NCI-H2196 (cell line): Measurements from ENCODE around the gene CD276.

Experiments used
- DNase-seq: peaks from one replicate; lab custom pipeline; 2025; ENCODE audit not compliant: unreplicated experiment; lab: John Stamatoyannopoulos, UW

Gene CD276

DNA sequence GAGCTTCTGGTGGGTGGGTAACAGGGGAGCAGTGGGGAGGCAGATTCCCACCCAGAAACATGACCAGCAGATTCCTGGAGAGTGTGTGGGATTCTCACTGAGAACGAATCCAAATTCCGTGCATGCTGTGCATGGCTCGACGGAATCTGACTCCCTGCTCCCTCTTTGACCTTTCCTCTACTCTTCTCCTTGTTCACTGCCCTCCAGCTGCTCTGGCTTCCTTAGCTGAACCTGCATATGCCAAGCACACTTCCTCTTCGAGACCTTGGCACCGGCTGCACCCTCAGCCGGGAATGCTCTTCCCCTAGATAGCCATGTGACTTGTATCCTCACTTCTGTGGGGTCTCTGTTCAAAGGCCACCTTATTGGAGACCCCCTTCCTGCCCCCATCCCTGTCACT, 62.7 kb downstream of the CD276 start:
- no peak for DNase-seq

DNA sequence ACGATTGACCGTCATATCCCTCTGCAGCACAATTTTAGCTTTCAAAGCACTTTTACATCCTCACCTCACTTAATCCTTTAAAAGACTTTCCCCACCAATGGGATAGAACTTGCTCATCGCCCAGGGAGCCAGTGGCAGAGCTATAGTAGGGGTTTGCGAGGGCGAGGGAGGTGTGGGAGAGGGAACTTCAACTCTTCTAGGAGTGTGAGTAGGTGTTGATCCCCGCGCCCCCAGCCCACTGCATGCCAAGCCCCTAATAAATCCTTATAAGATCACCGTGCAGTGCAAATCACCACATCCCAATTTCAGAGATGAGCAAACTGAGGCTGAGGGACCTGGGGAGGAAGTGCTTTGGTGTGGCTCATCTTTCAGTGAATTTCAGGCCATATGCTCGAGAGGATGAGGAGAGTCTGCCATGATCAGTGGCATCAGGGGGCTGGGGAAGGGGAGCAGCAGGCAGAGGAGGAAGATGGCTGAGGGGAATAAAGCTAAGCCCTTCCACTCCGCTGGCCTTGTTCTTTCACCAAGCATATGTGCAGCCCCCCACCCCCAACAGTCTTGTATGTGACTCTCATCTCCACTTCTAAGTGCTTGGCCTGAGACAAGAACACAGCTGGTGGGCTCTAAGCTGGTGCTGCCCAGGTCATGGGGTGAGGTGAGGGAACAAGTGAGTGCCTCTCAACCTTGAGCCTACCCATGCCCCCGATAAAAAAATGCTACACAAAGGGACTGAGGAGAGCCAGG, 63.8 kb downstream of the CD276 start:
- no peak for DNase-seq

DNA sequence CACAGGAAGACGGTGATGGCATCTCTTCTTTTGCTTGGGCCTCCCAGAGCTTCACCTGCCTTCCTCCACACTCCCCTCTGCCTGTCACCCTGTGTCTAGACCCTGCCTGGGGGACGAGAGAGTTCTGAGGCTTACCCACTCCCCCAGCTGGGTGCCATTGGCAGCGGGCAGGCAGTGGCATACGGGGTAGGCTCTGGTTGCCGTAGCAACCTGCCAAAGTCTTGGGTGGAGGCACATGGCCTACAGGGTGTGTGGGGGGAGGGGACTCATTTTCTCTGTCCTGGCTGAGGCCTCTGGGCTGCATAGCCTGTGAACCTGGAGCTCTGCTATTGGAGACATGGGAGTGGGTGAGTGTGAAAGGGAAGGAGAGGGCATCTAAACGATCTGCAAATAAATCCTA, 64.5 kb downstream of the CD276 start:
- DNase-seq: no peak

DNA sequence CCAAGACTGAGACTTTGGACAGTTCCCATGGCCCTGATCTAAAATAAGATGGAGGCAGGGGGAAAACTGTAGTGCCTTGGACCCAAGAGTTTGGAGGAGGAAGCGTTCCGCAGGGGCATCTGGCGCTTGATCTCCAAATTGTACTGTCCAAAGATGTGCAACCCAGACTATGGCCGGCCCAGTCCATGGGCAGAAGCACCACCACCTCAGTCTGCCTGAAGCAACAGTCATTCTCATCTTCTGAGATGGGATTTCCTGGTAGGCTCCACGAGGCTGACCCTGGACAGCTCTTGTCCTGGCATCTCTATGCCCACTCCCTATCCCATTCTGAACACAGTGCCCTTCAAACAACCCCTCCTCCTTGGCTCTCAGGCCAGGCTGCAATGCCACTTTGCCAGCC, 65.3 kb downstream of the CD276 start:
- DNase-seq: no peak

DNA sequence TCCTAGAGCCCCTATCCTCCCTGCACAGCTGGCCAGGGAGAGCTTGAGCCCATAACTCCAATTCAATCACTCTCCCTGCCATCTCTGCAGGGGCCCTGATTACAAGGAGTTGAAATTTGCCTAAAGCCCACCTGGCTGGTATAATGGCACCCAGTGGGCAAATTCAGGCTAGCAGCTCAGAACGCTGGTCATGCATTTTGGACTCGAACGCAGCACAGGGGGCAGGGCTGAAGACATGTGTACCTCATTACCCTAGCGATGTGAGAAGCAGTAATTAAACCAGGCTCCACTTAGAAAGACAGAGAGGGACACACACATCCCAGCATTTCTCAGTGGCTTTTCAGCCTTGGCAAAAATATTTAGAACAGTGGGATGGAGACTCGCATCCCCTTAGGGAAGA, 65.8 kb downstream of the CD276 start:
- DNase-seq: no peak

DNA sequence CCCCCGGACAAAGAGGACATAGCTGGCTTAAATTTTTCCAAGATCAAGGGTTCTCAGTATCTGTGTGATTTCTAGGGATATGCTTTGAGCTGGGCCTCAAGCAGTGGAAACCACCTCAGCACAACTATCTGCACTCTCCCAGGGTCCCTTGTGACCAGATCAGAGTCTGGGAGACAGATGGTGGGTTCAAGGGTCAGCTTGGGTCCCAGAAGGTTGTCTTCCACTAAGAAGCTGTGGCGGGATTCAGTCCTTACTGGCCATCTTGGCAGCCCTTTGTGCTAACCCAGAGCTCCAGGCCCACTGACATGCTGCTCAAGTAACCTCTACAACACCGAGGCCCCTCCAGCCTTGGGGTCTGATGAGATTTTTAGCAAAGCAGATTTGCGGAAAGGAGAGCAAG, 66.3 kb downstream of the CD276 start:
- no peak for DNase-seq

DNA sequence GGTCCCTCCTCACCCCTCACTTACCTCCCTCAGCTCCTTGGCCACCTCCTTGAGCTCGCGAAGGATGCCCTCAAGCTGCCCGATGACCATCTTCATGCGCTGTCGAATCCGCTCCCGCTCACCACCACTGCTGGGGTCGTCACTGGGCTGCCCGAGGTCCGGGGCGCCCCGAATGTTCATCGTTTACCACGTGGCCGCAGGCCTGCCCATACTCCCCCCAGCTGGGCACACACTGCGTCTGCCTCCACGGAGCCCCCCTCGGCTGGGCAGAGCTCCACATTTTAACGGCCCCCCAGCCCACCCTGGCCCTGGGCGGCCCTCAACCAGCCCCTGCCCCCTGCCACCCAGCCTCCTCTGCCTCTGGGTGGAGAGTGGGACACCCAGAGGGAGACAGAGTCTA, 66.8 kb downstream of the CD276 start:
- no peak for DNase-seq

DNA sequence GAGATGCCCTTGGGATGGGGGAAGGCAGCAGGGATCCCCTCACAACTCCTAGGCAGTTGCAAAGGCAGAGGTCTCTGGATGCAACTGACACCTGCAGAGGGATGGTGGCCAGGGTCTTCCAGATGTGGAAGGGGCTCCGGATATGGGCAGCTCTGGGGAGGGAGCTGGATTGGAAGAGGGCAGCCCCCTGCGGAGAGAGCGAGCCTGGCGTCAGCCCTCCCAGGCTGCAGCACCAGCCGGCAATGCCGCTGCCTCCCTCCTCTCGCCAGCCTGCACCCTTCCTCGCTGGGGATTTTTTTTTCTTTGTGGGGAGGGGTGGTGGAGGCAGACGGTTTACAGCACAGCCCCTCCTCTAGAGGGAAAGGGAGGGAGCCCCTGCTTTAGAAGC, 67.3 kb downstream of the CD276 start:
- DNase-seq: no peak

DNA sequence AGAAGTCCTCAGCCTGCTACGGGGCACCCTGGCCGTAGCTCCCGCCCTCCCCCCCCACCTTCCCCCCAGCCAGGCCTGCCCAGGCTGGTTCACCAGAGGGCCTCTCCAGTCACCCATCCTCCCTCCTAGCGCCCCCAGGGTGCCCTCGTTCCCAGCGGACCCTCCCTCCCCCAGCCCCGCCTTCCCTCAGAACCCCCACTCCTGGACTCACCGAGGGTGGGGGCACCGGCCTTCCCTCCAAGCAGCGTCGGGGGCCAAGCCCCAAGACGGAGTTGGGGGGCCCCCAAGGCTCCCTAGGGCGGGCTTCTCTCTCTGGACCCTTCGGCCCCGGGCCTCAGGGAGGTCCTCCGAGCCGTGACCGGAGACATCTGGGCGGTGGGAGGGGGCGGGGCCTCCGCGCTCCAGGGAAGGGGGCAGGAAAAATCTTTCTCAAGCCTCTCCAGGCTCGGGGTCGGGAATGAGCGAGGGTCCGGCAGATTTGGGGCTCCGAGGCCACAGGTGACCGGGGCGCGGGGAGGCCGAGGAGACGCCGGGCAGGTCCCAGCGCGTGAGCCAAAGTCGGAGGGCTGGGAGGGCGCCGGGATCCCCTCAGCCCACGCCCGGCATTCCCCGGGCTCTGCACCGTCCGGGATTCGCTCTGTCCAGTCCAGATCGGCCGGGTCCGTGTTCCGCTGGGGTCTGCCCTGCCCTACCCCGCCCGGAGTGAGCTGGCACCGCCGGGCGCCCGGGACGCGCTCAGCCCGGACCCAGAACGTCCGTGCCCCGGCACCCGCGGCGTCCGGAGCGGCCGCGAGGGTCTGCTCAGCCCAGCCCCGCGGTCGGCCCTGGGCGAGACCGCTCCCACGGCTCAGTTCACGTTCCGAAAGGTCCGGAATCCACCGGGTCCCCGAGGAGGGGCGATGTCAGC, 68.0 kb downstream of the CD276 start:
- no peak for DNase-seq

DNA sequence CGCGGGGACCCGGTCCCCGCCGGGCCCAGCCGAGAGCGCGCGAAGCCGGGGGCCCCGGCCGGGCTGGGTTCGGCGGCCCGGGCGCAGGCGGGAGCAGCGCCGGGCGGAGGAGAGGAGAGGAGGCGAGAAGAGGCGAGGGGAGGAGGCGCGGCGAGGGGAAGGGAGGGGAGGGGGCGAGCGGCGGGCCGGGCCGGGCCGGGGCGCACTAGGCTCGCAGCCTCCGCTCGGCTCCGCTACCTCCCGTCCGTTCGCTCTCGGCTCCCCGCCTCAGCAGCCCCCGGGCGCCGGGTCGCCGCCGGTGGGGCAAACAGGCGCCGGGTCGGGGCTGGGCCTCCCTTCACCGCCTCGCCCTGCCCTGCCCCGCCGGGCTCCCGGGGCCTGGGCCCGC, 68.6 kb downstream of the CD276 start:
- no peak for DNase-seq

DNA sequence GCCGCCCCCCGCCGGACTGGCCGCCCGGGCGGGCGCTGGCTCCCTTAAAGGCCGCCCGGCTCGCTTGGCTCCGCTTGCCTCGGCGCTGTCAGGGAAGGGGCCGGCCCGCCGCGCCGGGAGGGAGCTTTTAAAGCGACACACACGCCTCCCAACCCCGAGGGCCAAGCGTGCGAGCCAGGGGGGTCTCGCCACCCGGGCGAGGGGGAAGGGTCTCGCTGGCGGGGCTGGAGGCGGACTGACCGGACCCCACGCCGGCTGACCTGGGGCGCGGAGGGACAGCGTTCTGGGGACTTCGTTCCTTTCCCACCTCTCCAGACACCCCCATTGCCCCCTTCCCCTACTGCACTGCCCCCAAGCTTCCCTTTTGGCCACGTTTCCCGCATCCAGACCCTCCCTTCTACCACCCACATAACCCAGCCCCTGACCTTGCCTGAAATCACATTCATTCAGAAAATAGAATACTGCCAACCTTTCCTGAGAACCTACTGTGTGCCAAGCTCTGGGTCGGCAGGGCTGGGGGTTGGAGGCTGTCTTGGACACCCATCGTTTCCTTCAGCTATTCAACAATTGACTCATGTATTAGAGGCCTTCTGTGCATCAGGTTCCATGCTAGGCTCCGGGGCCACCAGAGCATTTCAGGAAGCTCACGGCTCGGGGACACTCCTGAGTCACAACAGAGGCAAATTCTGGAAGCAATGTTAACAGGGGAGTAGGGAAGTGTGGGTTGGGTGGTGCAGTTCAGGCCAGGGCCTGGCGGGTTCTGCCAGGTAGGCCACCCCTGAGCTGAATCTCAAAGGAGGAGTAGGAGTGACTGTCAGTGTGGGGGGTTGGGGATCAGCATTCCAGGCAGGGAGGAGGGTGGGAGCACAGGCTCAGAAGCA, 69.3 kb downstream of the CD276 start, which contains the start of gene INSYN1:
INSYN1 (minus strand) TSS at position 102 of the 881 bp plus-strand sequence. CDS start 2,221 bp downstream, outside the sequence.
- DNase-seq: peak; percentile 2

DNA sequence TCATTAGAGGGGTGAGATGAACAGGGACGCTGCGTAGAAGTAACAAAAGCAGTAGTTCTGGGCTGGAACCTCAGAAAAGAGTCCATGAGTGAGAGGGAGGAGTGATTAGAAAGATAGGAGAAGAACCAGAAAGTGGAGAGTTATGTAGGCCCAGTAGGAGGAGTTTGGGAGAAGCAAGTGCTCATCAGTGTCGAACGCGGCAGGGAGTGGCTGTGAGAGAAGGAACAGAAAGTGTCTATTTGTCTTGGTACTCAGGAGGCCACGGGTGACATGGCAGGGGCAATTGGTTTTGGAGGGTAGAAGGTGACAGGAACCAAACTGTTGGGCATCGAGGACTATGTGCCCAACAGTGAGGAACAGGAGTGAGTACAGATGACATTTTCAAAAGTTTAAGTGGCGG, 70.3 kb downstream of the CD276 start:
- no peak for DNase-seq

DNA sequence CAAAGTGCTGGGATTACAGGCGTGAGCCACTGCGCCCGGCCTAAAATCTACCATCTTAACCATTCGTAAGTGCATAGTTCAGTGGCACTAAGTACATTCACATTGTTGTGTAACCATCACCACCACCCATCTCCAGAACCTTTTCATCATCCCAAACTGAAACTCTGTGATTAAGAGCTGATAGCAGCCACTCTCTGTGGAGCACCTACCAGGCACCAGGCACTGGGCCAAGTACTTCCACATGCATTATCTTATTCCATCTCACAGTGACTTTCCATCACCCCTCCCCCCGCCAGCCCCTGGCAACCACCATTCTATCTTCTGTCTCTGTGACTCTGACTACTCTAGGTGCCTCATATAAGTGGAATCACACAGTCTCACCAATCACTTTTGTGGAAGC, 71.3 kb downstream of the CD276 start:
- peak; percentile 2 for DNase-seq

DNA sequence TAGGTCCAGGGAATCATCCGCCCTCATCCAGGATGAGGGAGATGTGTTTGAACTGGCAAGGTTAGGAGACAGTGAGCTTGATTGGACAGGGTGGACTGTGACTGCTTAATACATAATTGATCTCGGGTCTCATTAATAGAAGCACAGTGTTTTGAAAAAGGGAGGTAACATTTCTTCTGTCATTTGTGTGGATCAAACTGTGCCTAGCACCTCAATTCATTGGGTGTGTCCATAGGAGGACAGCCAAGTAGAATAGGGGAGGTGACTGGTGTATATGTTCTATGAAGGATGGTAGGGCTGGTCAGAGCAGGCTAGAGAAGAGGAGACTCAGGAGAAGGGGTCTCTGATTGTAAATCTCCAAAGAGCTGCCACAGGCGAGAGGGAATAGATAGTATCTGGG, 71.8 kb downstream of the CD276 start:
- no peak for DNase-seq

DNA sequence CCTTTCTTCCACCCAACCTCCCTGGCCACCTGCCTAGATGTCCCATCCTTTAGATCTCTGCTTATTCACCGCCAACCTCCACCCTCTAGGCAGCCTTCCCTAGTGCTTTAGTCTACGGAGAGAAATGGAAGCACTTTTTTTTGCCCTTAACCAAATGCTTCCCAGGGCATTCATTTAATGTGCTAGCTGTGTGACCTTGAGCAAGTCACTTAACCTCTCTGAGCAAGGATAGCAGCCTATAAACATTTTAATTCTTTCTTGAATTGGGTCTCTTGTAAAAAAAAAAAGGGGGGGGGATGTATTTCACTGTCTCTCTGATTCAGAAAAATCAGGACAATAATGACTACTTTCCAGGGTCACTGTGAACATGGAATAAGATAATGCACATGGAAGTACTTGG, 72.2 kb downstream of the CD276 start:
- no peak for DNase-seq

DNA sequence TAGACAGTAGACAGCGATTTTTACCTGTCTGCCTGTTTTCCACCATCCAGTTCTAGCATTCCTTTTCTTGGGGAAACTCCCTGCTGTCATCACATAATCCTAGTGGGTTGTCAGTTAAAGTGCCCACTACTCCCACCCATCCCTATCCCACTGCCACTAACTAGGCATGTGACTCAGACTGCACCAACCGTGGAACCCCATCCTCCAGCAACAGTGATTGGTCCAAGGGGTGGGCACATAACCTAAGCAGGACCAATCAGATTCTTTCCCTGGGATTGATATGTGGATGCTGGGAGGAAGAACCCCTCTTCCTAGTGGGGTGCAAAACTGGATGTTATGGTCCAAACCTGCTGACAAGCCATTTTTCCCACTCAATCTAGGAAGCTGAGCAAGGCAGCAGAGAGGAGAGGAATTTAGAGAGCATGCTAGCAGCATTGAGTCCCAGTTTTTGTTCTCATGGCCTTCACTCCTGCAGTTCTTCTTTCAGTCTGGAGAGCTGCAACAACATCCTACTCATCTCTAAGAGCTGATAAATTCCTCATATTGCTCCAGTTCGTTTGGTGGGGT, 72.8 kb downstream of the CD276 start:
- no peak for DNase-seq

DNA sequence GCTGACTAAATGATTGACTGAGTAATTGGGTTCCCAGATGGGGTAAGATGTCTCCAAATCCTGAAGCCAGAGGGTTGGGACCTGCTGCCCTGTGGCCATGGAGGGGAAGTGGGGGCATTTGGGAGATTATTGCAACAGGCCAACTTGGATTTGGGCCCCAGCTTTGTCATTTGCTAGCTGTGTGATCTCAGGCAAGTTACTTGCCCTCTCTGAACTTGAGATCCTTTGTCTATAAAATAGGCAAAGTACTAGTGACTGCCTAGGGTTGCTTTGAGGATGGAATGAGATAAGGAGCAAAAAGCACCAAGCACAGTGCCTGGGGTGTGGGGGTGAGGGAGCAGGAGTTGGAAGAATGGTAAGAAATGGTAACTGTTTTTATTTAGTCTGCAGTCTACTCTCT, 73.4 kb downstream of the CD276 start:
- no peak for DNase-seq

DNA sequence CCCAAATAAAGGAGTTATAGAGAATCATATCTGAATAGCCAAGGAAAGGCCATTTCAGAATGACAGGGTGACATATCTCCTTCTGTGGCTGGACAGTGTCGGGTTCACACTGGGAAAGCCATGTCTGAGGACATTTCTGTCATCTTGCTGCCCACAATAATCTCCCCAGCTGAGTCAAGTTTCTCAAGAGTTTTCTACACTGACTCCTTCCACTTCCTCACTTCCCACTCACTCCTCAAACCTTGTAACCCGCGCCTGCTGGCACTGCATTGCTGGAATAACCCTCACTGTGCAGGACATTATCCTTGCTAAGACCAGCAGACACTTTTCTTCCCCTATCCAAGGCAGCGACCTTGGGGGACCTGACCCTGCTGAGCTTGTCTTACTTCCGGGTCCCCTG, 74.3 kb downstream of the CD276 start:
- DNase-seq: no peak

DNA sequence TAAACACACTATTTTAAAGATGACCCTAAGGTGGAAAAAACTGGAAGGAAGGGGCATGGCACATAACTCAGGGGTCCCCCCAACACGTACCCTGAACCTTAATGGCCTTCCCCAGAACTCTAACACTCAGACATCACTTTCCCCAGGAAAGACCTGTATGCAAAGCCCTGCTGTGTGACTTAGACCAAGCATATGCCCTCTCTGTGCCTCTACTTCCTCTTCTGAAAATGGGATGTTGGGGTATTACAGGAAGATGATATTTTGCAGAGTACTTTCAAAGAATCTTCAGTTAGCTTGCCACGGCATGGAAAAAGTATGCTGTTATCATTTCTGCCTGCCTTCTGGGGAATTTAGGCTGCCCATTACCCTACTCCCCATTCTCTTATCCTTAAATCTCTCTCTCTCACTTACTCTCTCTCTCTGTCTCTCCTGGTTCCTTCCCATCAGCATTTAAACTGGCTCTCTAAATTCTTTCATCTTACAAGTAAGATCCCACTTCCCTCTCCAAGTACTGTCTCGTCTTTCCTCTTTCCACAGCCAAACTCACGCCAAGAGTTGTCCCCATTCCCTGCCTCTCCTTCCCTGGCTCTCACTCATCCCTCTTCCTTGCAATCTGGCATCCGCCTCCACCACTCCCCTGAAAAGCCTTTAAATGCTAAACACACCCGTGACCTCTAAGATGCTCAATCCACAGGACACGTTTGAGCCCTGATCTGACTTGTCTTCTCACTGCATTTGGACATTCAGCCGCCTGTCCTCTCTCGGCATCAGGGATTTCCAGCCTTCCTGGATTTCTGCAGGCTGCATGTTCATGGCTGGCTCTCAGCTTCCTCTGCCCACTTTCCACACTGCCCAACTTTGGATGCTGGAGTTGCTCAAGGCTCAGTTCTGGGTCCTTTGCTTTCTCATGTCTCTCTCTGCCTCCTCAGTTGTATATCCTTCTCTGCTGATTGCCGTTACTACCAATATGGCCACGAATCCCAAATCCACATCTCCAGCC, 76.4 kb downstream of the CD276 start:
- no peak for DNase-seq

DNA sequence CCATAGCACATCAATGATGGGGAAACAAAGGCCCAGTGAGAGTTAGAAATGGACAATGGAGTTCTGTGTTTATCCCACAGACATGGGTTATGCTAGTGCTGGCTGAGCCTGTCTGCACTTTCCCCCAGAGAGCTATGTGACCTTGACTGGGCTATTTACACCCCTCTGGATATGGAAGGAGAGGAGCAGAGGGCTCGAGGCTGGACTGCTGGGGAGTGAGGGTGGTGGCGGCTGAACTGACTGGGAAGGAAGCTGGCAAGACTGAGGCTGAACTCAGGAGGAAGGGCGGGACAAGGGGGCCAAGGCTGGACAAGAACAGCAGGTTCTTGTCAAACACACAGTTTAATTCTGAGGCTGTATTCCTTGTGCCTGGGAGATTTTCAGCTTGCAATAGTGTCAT, 79.7 kb downstream of the CD276 start:
- DNase-seq: no peak
